Fibroblast of skin of left quadriceps (primary cell): ENCODE measurements around the gene KRT7.
"Not testable (repeated sequence)": the region's sequence is repeated elsewhere in the genome, so short reads cannot be mapped to it uniquely, and the experiment has no call there.

ENCODE experiments used
- DNase-seq, 2 experiments: peaks; one replicate each; pipeline ENCODE4 v3.0.0-alpha.2; 2013; ENCODE audit warnings: low read depth in 2 of 2

The KRT7 gene

DNA sequence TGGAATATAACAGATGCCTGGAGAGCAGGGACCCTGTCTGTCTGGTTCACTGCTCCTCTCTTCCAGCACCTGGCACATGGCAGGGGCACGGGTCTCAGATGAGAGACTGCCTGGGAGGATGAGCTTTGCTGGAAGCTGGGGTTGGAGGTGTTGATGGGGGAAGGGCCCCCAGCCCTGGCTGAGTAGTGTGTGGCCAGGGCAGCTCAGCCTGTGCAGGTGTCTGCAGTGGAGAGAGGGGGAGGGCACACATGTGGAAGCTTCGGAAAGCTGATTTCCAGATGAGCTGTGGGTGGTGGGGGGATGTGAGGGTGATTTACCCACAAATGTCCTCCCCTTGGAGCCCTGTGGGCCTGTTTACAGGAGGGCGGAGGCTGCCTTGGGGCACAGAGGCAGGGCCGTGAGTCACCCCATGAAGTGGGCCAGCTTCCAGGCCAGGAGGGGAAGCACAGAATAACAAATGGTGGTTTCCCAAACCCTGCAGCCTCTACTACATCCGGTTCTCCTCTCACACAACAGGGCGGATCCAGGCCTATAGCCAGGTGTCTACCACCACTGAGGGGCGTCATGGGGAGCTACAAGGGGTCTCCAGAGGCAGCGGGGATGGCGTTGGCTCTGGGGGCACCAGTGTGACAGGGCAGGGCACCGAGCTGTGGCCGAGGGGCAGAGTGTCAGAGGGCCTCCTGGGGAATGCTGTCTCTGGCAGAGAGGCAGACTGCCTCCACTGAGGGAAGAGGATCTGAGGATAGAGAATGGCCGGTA, 11.0 kb downstream of the KRT7 start:
- peak; percentile 70 to 73 for DNase-seq

DNA sequence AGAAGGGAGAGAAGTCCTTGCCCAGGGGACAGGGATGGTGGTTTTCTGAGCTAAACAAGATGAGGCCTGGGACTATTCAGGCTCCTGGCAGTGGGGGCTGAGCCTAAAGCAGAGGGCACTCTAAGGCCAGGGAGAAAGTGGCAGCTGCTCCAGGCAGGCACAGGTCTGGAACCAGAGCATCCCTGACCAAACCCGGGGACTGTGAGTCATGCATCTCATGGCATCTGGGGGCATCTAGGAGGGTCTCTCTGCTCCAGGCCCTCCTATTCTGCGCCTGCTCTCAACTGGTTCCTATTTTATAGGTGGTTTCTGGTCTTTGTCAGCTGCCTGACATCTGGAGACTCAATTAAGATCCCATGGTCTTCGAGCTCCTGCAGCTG, 11.6 kb downstream of the KRT7 start:
- no peak for DNase-seq

DNA sequence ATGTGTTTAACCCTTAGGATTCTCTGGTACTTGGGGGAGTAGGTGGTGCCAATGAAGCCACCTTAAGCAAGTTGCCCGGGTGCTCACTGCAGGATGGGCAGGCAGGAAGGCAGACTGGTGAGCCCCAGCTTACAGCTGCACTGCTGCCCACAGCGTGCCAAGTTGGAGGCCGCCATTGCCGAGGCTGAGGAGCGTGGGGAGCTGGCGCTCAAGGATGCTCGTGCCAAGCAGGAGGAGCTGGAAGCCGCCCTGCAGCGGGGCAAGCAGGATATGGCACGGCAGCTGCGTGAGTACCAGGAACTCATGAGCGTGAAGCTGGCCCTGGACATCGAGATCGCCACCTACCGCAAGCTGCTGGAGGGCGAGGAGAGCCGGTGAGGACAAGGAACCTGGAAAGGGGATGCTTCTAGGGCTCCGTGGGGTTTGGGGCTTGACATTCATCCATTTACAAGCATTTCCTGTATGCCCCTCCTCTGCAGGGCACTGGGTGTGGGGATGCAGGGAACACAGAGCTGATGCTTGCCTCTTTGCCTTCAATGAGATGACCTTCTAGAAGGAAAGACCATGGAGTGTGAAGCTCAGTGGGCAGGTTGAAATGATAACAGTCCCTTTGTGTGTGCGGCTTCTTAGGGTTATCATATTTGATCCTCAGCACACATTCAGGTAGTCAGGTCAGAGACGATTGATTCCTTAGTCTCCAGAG, 12.4 kb downstream of the KRT7 start:
- DNase-seq = no peak

DNA sequence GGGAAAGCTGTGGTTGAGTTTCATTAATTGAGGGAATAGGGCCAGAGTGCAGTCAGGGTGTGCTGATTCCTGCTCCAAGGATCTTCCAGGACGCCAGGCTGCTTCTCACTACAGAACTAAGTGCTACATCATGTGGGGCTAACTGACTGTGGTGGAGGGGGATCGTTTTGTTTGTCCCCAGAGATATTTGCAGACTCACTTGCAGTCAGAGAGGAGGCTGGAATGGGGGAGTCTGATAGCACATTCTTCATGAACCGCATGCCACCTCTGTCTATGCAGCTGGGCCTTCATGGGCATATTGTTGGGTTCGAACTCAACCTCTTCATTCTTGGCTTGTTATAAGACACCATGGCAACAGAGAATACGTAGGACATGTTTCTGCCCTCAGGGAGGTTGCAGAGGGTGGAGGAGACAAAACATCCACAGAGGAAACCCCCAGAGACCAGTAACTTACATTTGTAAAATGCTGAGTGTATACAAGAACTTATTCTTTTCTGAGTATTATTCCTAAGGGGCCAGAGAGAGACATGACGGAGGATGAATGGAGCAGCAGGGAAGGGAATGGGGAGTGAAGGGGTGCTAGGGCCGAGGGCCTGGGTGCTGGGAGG, 13.0 kb downstream of the KRT7 start:
- DNase-seq = no peak

DNA sequence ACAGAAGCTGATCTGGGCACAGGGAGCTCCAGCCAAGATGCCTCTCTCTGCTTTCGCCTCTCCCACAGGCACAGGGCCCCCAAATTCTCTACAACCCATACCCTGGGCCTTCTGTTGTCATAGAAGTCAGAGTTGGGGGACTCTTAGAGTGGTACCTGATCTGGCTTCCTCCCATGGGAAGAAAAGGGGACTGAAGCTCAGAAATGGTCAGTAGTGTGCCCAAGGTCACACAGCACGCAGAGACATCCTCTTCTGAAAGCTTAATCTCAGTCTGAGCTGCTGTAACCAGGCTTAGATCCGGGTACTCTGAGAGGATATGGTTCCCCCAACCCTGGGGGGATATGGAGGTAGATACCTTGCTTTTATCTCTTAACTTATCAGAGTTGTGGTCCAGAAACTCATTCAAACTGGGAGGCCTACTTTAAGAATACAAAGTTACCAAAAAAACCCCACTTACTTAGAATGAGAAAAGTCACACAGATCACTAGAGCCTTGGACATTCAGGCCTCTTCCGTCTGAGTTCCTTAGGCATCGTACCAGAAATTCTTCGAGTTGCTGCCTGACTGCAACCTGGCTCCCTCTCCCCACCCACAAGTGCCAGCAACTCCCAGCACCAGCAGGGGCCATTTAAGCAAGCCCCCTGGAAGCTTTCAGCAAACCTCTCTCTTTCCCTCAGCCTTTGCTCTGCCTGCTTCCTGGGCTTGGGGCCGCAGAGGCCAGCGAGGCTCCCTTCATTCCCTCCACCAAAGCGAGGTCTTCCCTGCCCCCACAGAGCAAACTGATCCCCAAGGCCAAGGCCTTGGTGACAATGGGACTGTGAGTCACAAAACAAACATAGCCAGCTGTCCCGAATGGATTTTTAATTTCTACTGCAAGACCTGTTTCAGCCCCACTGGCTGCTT, 13.9 kb downstream of the KRT7 start:
- no peak for DNase-seq

GRCh38 chr12:52247622-52248540, 14.8 kb downstream of the KRT7 start:
- no peak for DNase-seq

DNA sequence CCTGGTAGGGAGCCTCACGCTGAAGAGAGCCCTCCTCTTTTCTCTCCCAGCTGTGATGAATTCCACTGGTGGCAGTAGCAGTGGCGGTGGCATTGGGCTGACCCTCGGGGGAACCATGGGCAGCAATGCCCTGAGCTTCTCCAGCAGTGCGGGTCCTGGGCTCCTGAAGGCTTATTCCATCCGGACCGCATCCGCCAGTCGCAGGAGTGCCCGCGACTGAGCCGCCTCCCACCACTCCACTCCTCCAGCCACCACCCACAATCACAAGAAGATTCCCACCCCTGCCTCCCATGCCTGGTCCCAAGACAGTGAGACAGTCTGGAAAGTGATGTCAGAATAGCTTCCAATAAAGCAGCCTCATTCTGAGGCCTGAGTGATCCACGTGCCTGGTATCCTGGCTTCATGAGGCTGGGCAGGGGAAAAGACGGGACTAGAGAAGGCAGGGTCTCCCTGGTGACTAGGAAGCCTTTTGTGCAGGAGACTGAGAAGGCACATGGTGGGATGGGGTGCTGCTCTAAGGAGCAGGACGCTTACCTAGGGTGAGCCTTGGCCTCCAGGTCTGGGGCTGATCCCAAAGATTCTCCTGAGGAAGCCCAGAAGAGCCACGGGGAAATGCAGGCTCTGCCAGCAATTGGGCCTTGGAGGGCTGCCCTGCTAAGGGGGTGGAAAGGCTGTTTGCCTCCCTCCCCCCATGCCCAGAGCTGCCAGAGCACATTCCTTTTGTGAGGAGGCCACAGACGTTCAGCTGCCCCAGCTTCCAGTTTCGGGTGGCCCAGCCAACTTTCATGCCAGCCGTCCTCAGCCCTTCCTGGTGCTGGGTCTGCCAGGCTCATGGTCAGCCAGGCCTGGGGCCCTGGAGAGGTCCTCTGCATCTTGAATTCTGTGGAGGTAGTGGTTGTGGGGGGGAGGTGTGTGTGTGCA, 15.8 kb downstream of the KRT7 start:
- no peak for DNase-seq

GRCh38 chr12:52249511-52250047, 16.5 kb downstream of the KRT7 start:
- no peak for DNase-seq

DNA sequence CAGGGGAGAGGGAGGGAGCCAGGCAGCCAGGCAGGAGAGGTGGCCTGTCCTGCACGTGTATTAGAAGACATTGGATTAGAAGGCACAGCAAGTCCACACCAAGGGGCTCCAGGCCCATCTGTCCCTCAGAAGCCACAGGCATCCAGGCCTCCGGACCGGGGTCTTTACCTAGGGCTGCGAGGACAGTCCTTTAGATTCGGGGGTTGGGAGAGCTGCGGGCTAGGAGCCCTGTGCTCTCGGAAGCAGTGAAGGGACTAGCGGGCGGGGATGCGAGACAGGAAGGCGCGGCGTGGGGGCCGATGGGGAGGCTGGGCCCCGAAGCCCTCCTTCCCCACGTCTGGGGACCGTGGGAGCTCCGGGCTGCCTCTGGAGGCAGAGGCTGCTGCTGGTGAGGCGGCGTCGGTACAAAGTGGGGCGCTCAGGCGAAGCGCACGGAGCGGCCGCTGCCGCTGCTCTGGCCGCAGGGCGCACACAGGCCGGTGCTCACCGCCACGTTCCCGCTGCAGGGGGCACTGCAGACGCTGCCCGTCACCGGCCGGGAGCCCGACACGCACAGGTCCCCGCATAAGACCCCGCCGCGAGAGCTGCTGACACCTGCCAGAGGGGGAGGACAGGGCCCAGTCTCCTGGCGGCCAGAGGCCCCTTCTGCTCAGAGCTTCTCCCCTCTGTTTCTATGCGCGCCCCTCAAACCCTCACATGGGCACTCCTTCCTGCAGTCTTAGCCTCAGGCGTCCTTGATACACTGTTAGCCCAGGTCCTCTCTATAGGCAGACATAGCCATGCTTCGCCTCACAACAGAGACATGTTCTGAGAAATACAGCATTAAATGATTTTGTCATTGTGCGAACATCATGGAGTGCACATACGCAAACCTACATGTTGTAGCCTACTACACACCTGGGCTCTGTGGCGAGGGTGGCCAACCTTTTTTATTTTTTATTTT, 17.3 kb downstream of the KRT7 start:
- no peak for DNase-seq

GRCh38 chr12:52251367-52252051, 18.5 kb downstream of the KRT7 start:
- DNase-seq = no peak

- not testable (repeated sequence) for DNase-seq
These were observed 19.2 kb downstream of the KRT7 start for GRCh38 chr12:52252175-52252615.

DNA sequence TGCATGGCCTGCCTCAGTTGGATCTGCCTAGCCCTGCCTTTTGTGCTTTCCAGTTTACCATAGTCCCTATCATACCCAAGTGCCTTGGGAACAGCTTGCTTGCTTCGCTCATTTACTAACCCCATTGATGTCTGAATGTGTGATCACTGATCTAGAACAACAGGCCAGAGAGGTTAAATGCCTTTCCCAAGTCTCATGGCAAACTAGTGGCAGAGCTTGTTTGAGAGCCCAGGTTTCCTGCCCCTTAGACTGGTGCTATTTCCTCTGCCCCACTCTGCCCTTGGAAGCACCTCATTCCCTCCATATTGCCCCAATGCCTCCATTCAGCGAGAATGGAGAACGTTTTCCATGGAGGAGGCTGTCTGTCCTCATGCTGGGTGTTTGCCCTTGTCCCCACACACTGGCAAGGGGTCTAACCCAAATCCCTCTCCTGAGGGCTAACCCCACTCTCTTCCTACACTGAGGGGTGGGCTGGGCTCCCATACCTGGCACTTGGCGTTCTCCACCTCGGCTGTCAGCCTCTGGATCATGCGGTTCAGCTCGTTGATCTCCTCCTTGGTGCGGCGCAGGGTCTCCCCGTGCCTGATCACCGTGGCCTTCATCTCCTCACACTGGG, 19.8 kb downstream of the KRT7 start:
- DNase-seq = no peak

- DNase-seq = no peak
These were observed 20.5 kb downstream of the KRT7 start for GRCh38 chr12:52253391-52254179.

GRCh38 chr12:52254180-52254964, 21.3 kb downstream of the KRT7 start:
- no peak for DNase-seq

DNA sequence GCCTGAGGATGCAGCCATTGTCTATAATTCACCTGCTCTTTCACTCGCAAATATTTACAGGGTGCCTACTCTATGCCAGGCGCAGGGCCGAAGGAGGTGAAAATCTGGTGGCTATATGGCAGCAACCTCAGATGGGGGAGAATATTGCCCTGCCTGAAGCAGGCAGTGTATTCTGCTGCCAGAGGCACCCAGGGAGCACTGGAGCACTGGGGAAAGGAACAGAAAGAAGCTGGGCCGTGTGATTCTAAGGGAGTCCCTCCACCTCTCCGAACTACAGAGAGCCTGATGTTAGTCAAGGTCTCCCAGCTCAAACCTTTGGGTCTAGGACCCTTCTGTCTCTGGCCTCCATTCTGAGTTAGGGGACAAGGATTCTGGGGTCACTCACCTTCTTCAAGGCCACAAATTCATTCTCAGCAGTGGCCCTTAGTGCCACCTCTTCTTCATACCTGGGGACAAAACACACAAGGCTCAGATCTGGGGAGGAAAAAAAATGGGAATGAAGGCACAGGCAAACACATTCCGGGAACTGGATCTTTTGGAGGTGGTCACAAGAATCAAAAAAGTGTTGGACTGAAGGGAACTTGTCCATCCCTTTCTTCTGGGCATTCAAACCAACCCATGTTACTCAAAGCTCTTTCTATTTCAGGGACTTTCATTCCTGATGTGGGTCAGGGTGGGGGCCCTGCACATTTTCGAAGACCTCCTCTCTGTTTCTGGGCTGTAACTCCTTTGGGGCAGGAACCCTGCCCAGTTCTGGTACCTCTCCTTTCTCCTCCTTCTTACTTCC, 22.1 kb downstream of the KRT7 start:
- no peak for DNase-seq
